ENCODE results near the gene CLRN1.
"Not testable (repeated sequence)": the region's sequence is repeated elsewhere in the genome, so short reads cannot be mapped to it uniquely, and the experiment has no call there.

The CLRN1 gene

GRCh38 chr3:150972366-150973071 lies at the start of gene CLRN1:
TSS of gene CLRN1 (minus strand) at chr3:150972727. CDS start at chr3:150972708, 19 bp downstream.
- no peak for DNase-seq (ENCODE audit: low spot score)

- no peak for DNase-seq (ENCODE audit: low spot score)
Measured at GRCh38 chr3:151016478-151016795, 43.9 kb upstream of the CLRN1 start.

GRCh38 chr3:151015767-151016477 lies 43.4 kb upstream of the CLRN1 start:
- no peak for DNase-seq (ENCODE audit: low spot score)

GRCh38 chr3:151015181-151015580 lies 42.7 kb upstream of the CLRN1 start:
- no peak for DNase-seq (ENCODE audit: low spot score)

- DNase-seq (ENCODE audit: low spot score): no peak
Measured at GRCh38 chr3:151014501-151015018, 42.0 kb upstream of the CLRN1 start.

GRCh38 chr3:151012753-151013152 lies 40.2 kb upstream of the CLRN1 start:
- no peak for DNase-seq (ENCODE audit: low spot score)

- no peak for DNase-seq (ENCODE audit: low spot score)
Measured at GRCh38 chr3:151011427-151011826, 38.9 kb upstream of the CLRN1 start.

- DNase-seq (ENCODE audit: low spot score): no peak
Measured at GRCh38 chr3:151009981-151010380, 37.5 kb upstream of the CLRN1 start.

GRCh38 chr3:151009430-151009829 lies 36.9 kb upstream of the CLRN1 start:
- DNase-seq (ENCODE audit: low spot score): no peak

GRCh38 chr3:151008699-151009098 lies 36.2 kb upstream of the CLRN1 start:
- DNase-seq (ENCODE audit: low spot score): no peak

- DNase-seq (ENCODE audit: low spot score): no peak
Measured at GRCh38 chr3:151003768-151004134, 31.2 kb upstream of the CLRN1 start.

- DNase-seq (ENCODE audit: low spot score): no peak
Measured at GRCh38 chr3:151003029-151003767, 30.7 kb upstream of the CLRN1 start.

- DNase-seq (ENCODE audit: low spot score): no peak
Measured at GRCh38 chr3:151002003-151002981, 29.8 kb upstream of the CLRN1 start.

GRCh38 chr3:150998996-150999395 lies 26.5 kb upstream of the CLRN1 start:
- no peak for DNase-seq (ENCODE audit: low spot score)

GRCh38 chr3:150996731-150997130 lies 24.2 kb upstream of the CLRN1 start:
- DNase-seq (ENCODE audit: low spot score): no peak

- no peak for DNase-seq (ENCODE audit: low spot score)
Measured at GRCh38 chr3:150995510-150995909, 23.0 kb upstream of the CLRN1 start.

- no peak for DNase-seq (ENCODE audit: low spot score)
Measured at GRCh38 chr3:150989208-150989607, 16.7 kb upstream of the CLRN1 start.

- not testable (repeated sequence) for DNase-seq (ENCODE audit: low spot score)
Measured at GRCh38 chr3:150988395-150988794, 15.9 kb upstream of the CLRN1 start.

GRCh38 chr3:150985711-150986110 lies 13.2 kb upstream of the CLRN1 start:
- DNase-seq (ENCODE audit: low spot score): no peak

GRCh38 chr3:150984066-150984465 lies 11.5 kb upstream of the CLRN1 start:
- DNase-seq (ENCODE audit: low spot score): no peak

GRCh38 chr3:150978566-150979148 lies 6.1 kb upstream of the CLRN1 start:
- DNase-seq (ENCODE audit: low spot score): no peak
